Measurements from ENCODE around the gene ZNF862. TPM values are rescaled to one million over a fixed set of nuclear protein-coding genes. Genes with fewer than 3 reads are reported as not detected.

ZNF862 gene
- total RNA-seq (2014; rRNA removed; shearing (Covaris generic)) (1.6 and 2.3 TPM in 2 replicates), polyA plus RNA-seq (2016; fragmentation: Nextera tagmentation; extraction: Ambion mirVana) (0.64 and 0.94 TPM in 2 replicates)
- long read RNA-seq, partial matches to known transcripts = 0 of 1 reads
- long read RNA-seq, other reads (novel, unspliced or antisense) = 1 of 1 reads

- H3K4me1 Mint-ChIP-seq = peaks cover 14% of the 10 kb centered on the region
- peak within 1 kb of the TSS; percentile 97 for H2AFZ ChIP-seq
- ATAC-seq = peak; percentile 95
Measured at GRCh38 chr7:149838224-149838991, at the start of gene ZNF862. Gene ZNF862, plus strand, starts transcription at chr7:149838375. Its CDS starts 237 bp downstream, at chr7:149838612.

GRCh38 chr7:149789101-149789500 is 49.1 kb upstream of the ZNF862 start:
- no peaks in the 10 kb centered on the region for H3K36me3 Mint-ChIP-seq (ENCODE audit: low read depth)
- H3F3A ChIP-seq (replicated peaks; ENCODE audit: low read depth) = no peaks in the 10 kb centered on the region
- peaks cover 6% of the 10 kb centered on the region; the same call in 2 of the 3 replicates for H3K4me1 Mint-ChIP-seq
- DNase-seq (ENCODE audit: low spot score) (no peak), ATAC-seq (no peak)
- H3K27ac ChIP-seq (ENCODE audit: low read depth) = no peak overlapping the region
- H4K20me1 ChIP-seq (replicated peaks; ENCODE audit: insufficient read depth) = no peaks in the 10 kb centered on the region
- no peaks in the 10 kb centered on the region for H3K79me2 ChIP-seq (replicated peaks; ENCODE audit: insufficient read depth)
- H3K27me3 Mint-ChIP-seq (ENCODE audit: insufficient read depth, low read depth, poor library complexity) = peaks cover 34% of the 10 kb centered on the region
- no peaks in the 10 kb centered on the region for H3K4me1 ChIP-seq (ENCODE audit: insufficient read depth)
- H3K4me2 ChIP-seq = no peak overlapping the region
- H3K9me3 Mint-ChIP-seq = no peaks in the 10 kb centered on the region
- H3K27me3 ChIP-seq (ENCODE audit: insufficient read depth) = peaks cover 28% of the 10 kb centered on the region
- no peaks in the 10 kb centered on the region for H3K9me2 ChIP-seq (ENCODE audit: insufficient read depth)
- 0 out of 3 replicates have a peak overlapping the region, but pooled peaks have one; percentile 69 for H3K4me3 Mint-ChIP-seq
- no peaks in the 10 kb centered on the region for H3K36me3 ChIP-seq (ENCODE audit: insufficient read depth)
- H3K4me3 ChIP-seq = no peak overlapping the region
- no peak overlapping the region for H3K27ac Mint-ChIP-seq
- H2AFZ ChIP-seq = no peak overlapping the region
- TF ChIP-seq POLR2AphosphoS5 (IDR thresholded peaks at IDR 0.05; ENCODE audit: low read depth) (no peak), ZNF331 (CRISPR knock-in tag; IDR thresholded peaks at IDR 0.05; ENCODE audit: low read depth) (no peak), CREB1 (CRISPR knock-in tag; IDR thresholded peaks at IDR 0.05; ENCODE audit: low read depth) (no peak), NANOG (IDR thresholded peaks at IDR 0.05; ENCODE audit: borderline replicate concordance) (no peak), ZNF114 (CRISPR knock-in tag; IDR thresholded peaks at IDR 0.05) (no peak)
- TF ChIP-seq, protein P1, sequence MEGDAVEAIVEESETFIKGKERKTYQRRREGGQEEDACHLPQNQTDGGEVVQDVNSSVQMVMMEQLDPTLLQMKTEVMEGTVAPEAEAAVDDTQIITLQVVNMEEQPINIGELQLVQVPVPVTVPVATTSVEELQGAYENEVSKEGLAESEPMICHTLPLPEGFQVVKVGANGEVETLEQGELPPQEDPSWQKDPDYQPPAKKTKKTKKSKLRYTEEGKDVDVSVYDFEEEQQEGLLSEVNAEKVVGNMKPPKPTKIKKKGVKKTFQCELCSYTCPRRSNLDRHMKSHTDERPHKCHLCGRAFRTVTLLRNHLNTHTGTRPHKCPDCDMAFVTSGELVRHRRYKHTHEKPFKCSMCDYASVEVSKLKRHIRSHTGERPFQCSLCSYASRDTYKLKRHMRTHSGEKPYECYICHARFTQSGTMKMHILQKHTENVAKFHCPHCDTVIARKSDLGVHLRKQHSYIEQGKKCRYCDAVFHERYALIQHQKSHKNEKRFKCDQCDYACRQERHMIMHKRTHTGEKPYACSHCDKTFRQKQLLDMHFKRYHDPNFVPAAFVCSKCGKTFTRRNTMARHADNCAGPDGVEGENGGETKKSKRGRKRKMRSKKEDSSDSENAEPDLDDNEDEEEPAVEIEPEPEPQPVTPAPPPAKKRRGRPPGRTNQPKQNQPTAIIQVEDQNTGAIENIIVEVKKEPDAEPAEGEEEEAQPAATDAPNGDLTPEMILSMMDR (conservative IDR thresholded peaks at IDR 0.05; ENCODE audit: low read depth in 2 of 2) = no peak
- TF ChIP-seq, protein P2, sequence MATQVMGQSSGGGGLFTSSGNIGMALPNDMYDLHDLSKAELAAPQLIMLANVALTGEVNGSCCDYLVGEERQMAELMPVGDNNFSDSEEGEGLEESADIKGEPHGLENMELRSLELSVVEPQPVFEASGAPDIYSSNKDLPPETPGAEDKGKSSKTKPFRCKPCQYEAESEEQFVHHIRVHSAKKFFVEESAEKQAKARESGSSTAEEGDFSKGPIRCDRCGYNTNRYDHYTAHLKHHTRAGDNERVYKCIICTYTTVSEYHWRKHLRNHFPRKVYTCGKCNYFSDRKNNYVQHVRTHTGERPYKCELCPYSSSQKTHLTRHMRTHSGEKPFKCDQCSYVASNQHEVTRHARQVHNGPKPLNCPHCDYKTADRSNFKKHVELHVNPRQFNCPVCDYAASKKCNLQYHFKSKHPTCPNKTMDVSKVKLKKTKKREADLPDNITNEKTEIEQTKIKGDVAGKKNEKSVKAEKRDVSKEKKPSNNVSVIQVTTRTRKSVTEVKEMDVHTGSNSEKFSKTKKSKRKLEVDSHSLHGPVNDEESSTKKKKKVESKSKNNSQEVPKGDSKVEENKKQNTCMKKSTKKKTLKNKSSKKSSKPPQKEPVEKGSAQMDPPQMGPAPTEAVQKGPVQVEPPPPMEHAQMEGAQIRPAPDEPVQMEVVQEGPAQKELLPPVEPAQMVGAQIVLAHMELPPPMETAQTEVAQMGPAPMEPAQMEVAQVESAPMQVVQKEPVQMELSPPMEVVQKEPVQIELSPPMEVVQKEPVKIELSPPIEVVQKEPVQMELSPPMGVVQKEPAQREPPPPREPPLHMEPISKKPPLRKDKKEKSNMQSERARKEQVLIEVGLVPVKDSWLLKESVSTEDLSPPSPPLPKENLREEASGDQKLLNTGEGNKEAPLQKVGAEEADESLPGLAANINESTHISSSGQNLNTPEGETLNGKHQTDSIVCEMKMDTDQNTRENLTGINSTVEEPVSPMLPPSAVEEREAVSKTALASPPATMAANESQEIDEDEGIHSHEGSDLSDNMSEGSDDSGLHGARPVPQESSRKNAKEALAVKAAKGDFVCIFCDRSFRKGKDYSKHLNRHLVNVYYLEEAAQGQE (IDR thresholded peaks at IDR 0.05; ENCODE audit: unreplicated experiment) = no peak
- TF ChIP-seq, protein P3, sequence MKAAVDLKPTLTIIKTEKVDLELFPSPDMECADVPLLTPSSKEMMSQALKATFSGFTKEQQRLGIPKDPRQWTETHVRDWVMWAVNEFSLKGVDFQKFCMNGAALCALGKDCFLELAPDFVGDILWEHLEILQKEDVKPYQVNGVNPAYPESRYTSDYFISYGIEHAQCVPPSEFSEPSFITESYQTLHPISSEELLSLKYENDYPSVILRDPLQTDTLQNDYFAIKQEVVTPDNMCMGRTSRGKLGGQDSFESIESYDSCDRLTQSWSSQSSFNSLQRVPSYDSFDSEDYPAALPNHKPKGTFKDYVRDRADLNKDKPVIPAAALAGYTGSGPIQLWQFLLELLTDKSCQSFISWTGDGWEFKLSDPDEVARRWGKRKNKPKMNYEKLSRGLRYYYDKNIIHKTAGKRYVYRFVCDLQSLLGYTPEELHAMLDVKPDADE (IDR thresholded peaks at IDR 0.05) = no peak

More at GRCh38 chr7:149838224-149838991, at the start of gene ZNF862:
- Histone ChIP-seq H3K79me2 (replicated peaks; ENCODE audit: insufficient read depth) (no peaks in the 10 kb centered on the region), H3K9me2 (ENCODE audit: insufficient read depth) (no peaks in the 10 kb centered on the region), H3K4me2 (peak within 1 kb of the TSS; percentile 86), H3K4me3 (peak within 1 kb of the TSS; percentile 79), H3K27ac (ENCODE audit: low read depth) (no peak within 1 kb of the TSS), H3K4me1 (ENCODE audit: insufficient read depth) (no peaks in the 10 kb centered on the region; the same call in 1 of the 2 replicates), H3F3A (replicated peaks; ENCODE audit: low read depth) (peaks cover 10% of the 10 kb centered on the region; the same call in 1 of the 2 replicates), H3K27me3 (ENCODE audit: insufficient read depth) (peaks cover 24% of the 10 kb centered on the region), H3K36me3 (ENCODE audit: insufficient read depth) (no peaks in the 10 kb centered on the region), H4K20me1 (replicated peaks; ENCODE audit: insufficient read depth) (peaks cover 4% of the 10 kb centered on the region; the same call in 1 of the 2 replicates)
- Mint-ChIP-seq H3K9me3 (no peaks in the 10 kb centered on the region), H3K4me3 (peak within 1 kb of the TSS; percentile 84), H3K27ac (no peak within 1 kb of the TSS), H3K36me3 (ENCODE audit: low read depth) (no peaks in the 10 kb centered on the region), H3K27me3 (ENCODE audit: insufficient read depth, low read depth, poor library complexity) (peaks cover 3% of the 10 kb centered on the region)
- TF ChIP-seq, protein P1 (conservative IDR thresholded peaks at IDR 0.05; ENCODE audit: low read depth in 2 of 2) = no peak; a peak in 1 of 4 replicates
- TF ChIP-seq POLR2AphosphoS5 (IDR thresholded peaks at IDR 0.05; ENCODE audit: low read depth) (peak; percentile 80), EZH2 (IDR thresholded peaks at IDR 0.05; ENCODE audit: low read depth, unreplicated experiment) (no peak), CREB1 (CRISPR knock-in tag; IDR thresholded peaks at IDR 0.05; ENCODE audit: low read depth) (peak; percentile 57; the same call in 1 of the 2 replicates)
- TF ChIP-seq, protein P3 (IDR thresholded peaks at IDR 0.05) = peak; percentile 92
- DNase-seq (ENCODE audit: low spot score) = peak; percentile 99
